Measurements from ENCODE around the gene PRPS1L1.

The PRPS1L1 gene

DNA sequence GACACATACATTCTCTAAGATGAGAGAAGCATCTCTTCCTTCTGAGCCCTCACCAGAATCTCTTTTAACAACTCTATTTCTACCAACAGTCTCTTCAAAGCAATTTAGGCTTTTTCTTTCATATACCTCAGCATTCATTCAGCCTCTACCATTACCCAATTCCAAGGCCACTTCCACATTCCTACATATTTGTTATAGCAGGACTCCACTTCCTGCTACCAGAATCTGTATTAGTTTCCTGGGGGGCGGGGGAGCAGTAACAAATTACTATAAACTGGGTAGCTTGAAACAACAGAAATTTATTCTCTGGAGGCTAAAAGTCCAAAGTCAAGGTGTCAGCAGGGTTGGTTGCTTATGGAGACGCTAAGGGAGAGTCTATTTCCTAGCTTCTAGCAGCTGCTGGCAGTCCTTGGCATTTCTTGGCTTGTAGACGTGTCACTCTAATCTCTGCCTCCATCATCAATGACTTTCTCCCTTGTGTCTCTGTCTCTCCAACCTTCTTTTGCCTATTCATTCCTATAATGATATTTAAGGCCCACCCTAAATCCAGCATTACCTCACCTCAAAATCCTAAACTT, 7.4 kb downstream of the PRPS1L1 start:
- no peaks in the 10 kb centered on the region for H3K36me3 ChIP-seq (ENCODE audit: control insufficient read depth in 1 of 2, insufficient read depth in 2 of 2, low read length in 2 of 2)
- H3K4ac ChIP-seq (ENCODE audit: low read depth, low read length) = no peak overlapping the region

DNA sequence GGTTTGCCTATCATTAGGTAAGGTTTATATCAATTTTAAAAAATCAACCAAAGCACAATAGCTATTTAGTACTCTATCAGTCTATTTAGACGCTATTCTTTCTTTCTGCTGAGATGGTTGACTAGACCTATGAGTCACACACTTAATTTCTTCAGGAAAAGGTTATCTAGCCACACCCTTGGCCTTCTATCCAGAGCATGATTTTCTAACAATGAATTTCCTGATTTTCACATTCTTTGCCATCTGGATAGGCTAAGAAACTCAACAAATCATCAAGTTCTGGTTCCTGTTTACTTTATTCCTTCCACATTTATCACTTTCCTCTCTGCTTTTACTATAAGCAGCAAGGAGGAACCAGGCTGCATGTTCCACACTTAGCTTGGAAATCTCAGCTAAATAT, 8.1 kb downstream of the PRPS1L1 start:
- H3K9me3 ChIP-seq (ENCODE audit: insufficient read depth, low read depth, low read length) = no peaks in the 10 kb centered on the region
- no peak overlapping the region for H2BK5ac ChIP-seq (ENCODE audit: low read depth, low read length, poor library complexity)
- H2BK12ac ChIP-seq (ENCODE audit: low read length) = no peak overlapping the region
- H2BK120ac ChIP-seq (ENCODE audit: insufficient read depth, low read length, poor library complexity) = no peak overlapping the region
- no peaks in the 10 kb centered on the region for H3K79me2 ChIP-seq (ENCODE audit: control insufficient read depth, insufficient read depth, low read length, poor library complexity)
- H3K18ac ChIP-seq (ENCODE audit: low read length) = no peak overlapping the region
- no peak overlapping the region for H4K91ac ChIP-seq (ENCODE audit: low read depth, low read length)
- H2AK5ac ChIP-seq (ENCODE audit: low read length) = no peak overlapping the region
- no peak overlapping the region for H4K8ac ChIP-seq (ENCODE audit: low read depth, low read length)
- no peak overlapping the region for H3K9ac ChIP-seq (ENCODE audit: low read length)
- no peak overlapping the region for H3K4me2 ChIP-seq (ENCODE audit: low read length)
- no peak overlapping the region for H3K23ac ChIP-seq (ENCODE audit: low read length)
- no peak overlapping the region for H3K14ac ChIP-seq (ENCODE audit: low read length)
- H4K12ac ChIP-seq (ENCODE audit: low read depth, low read length) = no peak overlapping the region
- no peaks in the 10 kb centered on the region for H3K79me1 ChIP-seq (ENCODE audit: low read length)
- H3K27me3 ChIP-seq (ENCODE audit: insufficient read depth, low read length) = no peaks in the 10 kb centered on the region
- no peaks in the 10 kb centered on the region for H3K36me3 ChIP-seq (ENCODE audit: control insufficient read depth in 1 of 2, insufficient read depth in 2 of 2, low read length in 2 of 2)
- WGBS (ENCODE audit: extremely low coverage, insufficient coverage, insufficient read length) = no CpG with 5 or more reads among the region's 1 CpG
- peaks cover 0 to 2% of the 10 kb centered on the region in 2 experiments for H3K4me1 ChIP-seq (ENCODE audit: control insufficient read depth in 1 of 2, insufficient read depth in 2 of 2, low read length in 2 of 2)
- H3K4me3 ChIP-seq (ENCODE audit: low read depth, low read length) = no peak overlapping the region
- H3K4ac ChIP-seq (ENCODE audit: low read depth, low read length) = no peak overlapping the region
- DNase-seq = peak in 1 of 2 donors; percentile 27
- no peak overlapping the region for H2AFZ ChIP-seq (ENCODE audit: insufficient read depth, low read length, poor library complexity)
- H3K27ac ChIP-seq (ENCODE audit: low read depth, low read length) = no peak overlapping the region

More for the DNA sequence above, 7.4 kb downstream of the PRPS1L1 start:
- Histone ChIP-seq H3K79me2 (ENCODE audit: control insufficient read depth, insufficient read depth, low read length, poor library complexity) (no peaks in the 10 kb centered on the region), H3K79me1 (ENCODE audit: low read length) (no peaks in the 10 kb centered on the region), H3K9ac (ENCODE audit: low read length) (no peak overlapping the region), H2BK12ac (ENCODE audit: low read length) (no peak overlapping the region), H2AK5ac (ENCODE audit: low read length) (no peak overlapping the region), H3K4me3 (ENCODE audit: low read depth, low read length) (no peak overlapping the region), H3K27me3 (ENCODE audit: insufficient read depth, low read length) (no peaks in the 10 kb centered on the region), H3K9me3 (ENCODE audit: insufficient read depth, low read depth, low read length) (no peaks in the 10 kb centered on the region), H3K18ac (ENCODE audit: low read length) (no peak overlapping the region), H2BK5ac (ENCODE audit: low read depth, low read length, poor library complexity) (no peak overlapping the region), H2BK120ac (ENCODE audit: insufficient read depth, low read length, poor library complexity) (no peak overlapping the region), H2AFZ (ENCODE audit: insufficient read depth, low read length, poor library complexity) (no peak overlapping the region), H4K8ac (ENCODE audit: low read depth, low read length) (no peak overlapping the region), H3K4me1 (ENCODE audit: control insufficient read depth in 1 of 2, insufficient read depth in 2 of 2, low read length in 2 of 2) (peaks cover 0 to 2% of the 10 kb centered on the region in 2 experiments), H3K4me2 (ENCODE audit: low read length) (no peak overlapping the region), H3K23ac (ENCODE audit: low read length) (no peak overlapping the region), H3K14ac (ENCODE audit: low read length) (no peak overlapping the region), H3K27ac (ENCODE audit: low read depth, low read length) (no peak overlapping the region), H4K91ac (ENCODE audit: low read depth, low read length) (no peak overlapping the region), H4K12ac (ENCODE audit: low read depth, low read length) (no peak overlapping the region)
- no CpG with 5 or more reads among the region's 3 CpGs for WGBS (ENCODE audit: extremely low coverage, insufficient coverage, insufficient read length)
- peak; percentile 48 to 72 for DNase-seq

DNA sequence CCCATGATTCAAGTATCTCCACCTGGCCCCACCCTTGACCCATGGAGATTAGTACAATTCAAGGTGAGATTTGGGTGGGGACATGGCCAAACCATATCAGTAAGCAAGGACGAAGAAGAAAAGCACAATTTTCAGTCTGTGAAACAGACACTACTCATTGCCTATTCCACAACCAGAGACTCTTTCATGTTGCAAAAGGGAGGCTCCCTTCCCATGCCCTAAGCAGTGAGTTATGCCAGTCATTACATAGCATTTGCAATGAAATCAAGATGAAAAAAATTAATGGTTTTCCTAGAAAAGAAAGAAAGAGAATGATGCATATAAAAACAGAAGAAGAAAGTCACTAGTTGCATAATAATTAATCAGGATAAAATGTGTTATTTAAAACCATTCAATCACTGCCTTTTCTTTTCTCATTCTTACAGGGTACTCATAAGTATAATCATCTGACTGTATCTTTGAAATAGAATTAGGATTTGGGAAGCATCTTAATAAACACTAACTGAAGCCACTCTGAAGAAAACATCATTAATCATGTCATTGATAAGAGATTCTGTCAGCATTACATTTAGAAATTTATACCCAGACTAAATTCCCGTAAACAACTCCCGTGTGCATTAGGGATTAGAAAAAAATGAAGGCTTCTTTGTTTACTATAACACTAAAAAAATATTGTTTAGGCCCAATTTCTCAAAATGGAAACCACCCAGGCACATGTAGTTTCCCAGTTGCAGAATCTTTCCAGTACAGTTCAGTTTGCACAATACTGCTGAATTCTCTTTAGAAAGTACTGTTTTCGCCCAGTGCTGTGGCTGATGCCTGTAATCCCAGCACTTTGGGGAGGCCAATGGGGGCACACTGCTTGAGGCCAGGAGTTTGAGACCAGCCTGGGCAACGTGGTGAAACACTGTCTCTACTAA, 9.1 kb downstream of the PRPS1L1 start:
- Histone ChIP-seq H4K12ac (ENCODE audit: low read depth, low read length) (no peak overlapping the region), H3K4ac (ENCODE audit: low read depth, low read length) (no peak overlapping the region), H2AFZ (ENCODE audit: insufficient read depth, low read length, poor library complexity) (no peak overlapping the region), H3K79me2 (ENCODE audit: control insufficient read depth, insufficient read depth, low read length, poor library complexity) (no peaks in the 10 kb centered on the region), H3K14ac (ENCODE audit: low read length) (no peak overlapping the region), H3K9ac (ENCODE audit: low read length) (no peak overlapping the region), H3K23ac (ENCODE audit: low read length) (no peak overlapping the region), H3K4me2 (ENCODE audit: low read length) (no peak overlapping the region), H2BK12ac (ENCODE audit: low read length) (no peak overlapping the region), H3K18ac (ENCODE audit: low read length) (no peak overlapping the region), H4K91ac (ENCODE audit: low read depth, low read length) (no peak overlapping the region), H3K36me3 (ENCODE audit: control insufficient read depth in 1 of 2, insufficient read depth in 2 of 2, low read length in 2 of 2) (no peaks in the 10 kb centered on the region), H4K8ac (ENCODE audit: low read depth, low read length) (no peak overlapping the region), H3K79me1 (ENCODE audit: low read length) (no peaks in the 10 kb centered on the region), H3K4me1 (ENCODE audit: control insufficient read depth in 1 of 2, insufficient read depth in 2 of 2, low read length in 2 of 2) (peaks cover 0 to 2% of the 10 kb centered on the region in 2 experiments), H3K27ac (ENCODE audit: low read depth, low read length) (no peak overlapping the region), H2AK5ac (ENCODE audit: low read length) (no peak overlapping the region), H2BK120ac (ENCODE audit: insufficient read depth, low read length, poor library complexity) (no peak overlapping the region), H3K4me3 (ENCODE audit: low read depth, low read length) (no peak overlapping the region), H3K9me3 (ENCODE audit: insufficient read depth, low read depth, low read length) (no peaks in the 10 kb centered on the region), H3K27me3 (ENCODE audit: insufficient read depth, low read length) (no peaks in the 10 kb centered on the region), H2BK5ac (ENCODE audit: low read depth, low read length, poor library complexity) (no peak overlapping the region)
- DNase-seq = no peak
- no CpG with 5 or more reads among the region's 5 CpGs for WGBS (ENCODE audit: extremely low coverage, insufficient coverage, insufficient read length)

GRCh38 chr7:18016547-18017444, 10.8 kb downstream of the PRPS1L1 start:
- Histone ChIP-seq H4K91ac (ENCODE audit: low read depth, low read length) (no peak overlapping the region), H3K27me3 (ENCODE audit: insufficient read depth, low read length) (no peaks in the 10 kb centered on the region), H2BK5ac (ENCODE audit: low read depth, low read length, poor library complexity) (no peak overlapping the region), H3K4me2 (ENCODE audit: low read length) (no peak overlapping the region), H3K4me1 (ENCODE audit: control insufficient read depth in 1 of 2, insufficient read depth in 2 of 2, low read length in 2 of 2) (peaks cover 0 to 2% of the 10 kb centered on the region in 2 experiments), H3K27ac (ENCODE audit: low read depth, low read length) (no peak overlapping the region), H3K9ac (ENCODE audit: low read length) (no peak overlapping the region), H3K14ac (ENCODE audit: low read length) (no peak overlapping the region), H2BK12ac (ENCODE audit: low read length) (no peak overlapping the region), H3K36me3 (ENCODE audit: control insufficient read depth in 1 of 2, insufficient read depth in 2 of 2, low read length in 2 of 2) (no peaks in the 10 kb centered on the region), H3K4ac (ENCODE audit: low read depth, low read length) (no peak overlapping the region), H4K12ac (ENCODE audit: low read depth, low read length) (no peak overlapping the region), H3K18ac (ENCODE audit: low read length) (no peak overlapping the region), H3K79me1 (ENCODE audit: low read length) (no peaks in the 10 kb centered on the region), H3K9me3 (ENCODE audit: insufficient read depth, low read depth, low read length) (no peaks in the 10 kb centered on the region), H2BK120ac (ENCODE audit: insufficient read depth, low read length, poor library complexity) (no peak overlapping the region), H3K79me2 (ENCODE audit: control insufficient read depth, insufficient read depth, low read length, poor library complexity) (no peaks in the 10 kb centered on the region), H2AFZ (ENCODE audit: insufficient read depth, low read length, poor library complexity) (no peak overlapping the region), H3K23ac (ENCODE audit: low read length) (no peak overlapping the region), H3K4me3 (ENCODE audit: low read depth, low read length) (no peak overlapping the region), H4K8ac (ENCODE audit: low read depth, low read length) (no peak overlapping the region), H2AK5ac (ENCODE audit: low read length) (no peak overlapping the region)
- peak; percentile 64 to 84 for DNase-seq
- no CpG with 5 or more reads among the region's 9 CpGs for WGBS (ENCODE audit: extremely low coverage, insufficient coverage, insufficient read length)
